Fibroblast of pulmonary artery (primary cell): Measurements from ENCODE around the gene TBCE.
A peak's percentile ranks its signal among the peaks of the same experiment; 100 is the strongest.
"Not testable (repeated sequence)": the region's sequence is repeated elsewhere in the genome, so short reads cannot be mapped to it uniquely, and the experiment has no call there.

Experiments
- DNase-seq: peaks from one replicate; pipeline ENCODE4 v3.0.0-alpha.2; 2010; ENCODE audit warnings: low read depth
- H3K4me3 ChIP-seq: replicated peaks from 2 replicates; pipeline ENCODE4 v1.5.1; 2011; ENCODE audit warnings: low read depth, mild to moderate bottlenecking, control low read depth, low read length, moderate library complexity
- TF ChIP-seq, protein P1 (sequence below): IDR thresholded peaks from 2 replicates; pipeline ENCODE4 v1.5.1; 2011; ENCODE audit warnings: mild to moderate bottlenecking, control low read depth, low read length, inconsistent platforms; ENCODE audit errors: missing control alignments

TBCE gene

DNA sequence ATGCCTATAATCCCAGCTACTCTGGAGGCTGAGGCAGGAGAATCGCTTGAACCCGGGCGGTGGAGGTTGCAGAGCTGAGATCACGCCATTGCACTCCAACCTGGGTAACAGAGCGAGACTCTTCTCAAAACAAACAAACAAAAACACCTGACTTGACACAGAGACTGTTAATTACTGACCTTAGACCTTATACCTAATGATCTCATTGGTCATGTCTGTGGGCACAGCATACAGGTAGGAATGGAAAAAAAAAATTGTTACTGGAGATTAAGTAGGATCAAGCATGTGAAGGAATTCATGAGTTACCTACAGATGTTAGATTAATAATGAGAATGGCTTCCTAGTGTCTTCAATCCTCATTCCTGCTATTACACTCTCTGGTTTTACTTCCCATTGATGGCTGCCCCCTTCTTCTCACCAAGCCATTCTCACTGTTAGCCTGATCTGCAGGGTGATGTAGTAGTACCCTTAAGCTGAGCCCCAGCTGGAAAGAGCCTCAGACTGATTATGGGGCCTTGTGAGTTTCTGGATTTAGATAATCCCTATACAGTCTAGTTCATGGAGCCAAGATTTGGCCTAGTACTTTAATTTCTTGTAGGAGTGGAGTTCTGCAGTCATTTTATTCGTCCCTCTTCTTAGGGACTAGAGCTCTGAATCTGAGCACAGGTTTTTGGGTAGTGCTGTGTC, 8.8 kb downstream of the TBCE start:
- TF ChIP-seq, protein P1, sequence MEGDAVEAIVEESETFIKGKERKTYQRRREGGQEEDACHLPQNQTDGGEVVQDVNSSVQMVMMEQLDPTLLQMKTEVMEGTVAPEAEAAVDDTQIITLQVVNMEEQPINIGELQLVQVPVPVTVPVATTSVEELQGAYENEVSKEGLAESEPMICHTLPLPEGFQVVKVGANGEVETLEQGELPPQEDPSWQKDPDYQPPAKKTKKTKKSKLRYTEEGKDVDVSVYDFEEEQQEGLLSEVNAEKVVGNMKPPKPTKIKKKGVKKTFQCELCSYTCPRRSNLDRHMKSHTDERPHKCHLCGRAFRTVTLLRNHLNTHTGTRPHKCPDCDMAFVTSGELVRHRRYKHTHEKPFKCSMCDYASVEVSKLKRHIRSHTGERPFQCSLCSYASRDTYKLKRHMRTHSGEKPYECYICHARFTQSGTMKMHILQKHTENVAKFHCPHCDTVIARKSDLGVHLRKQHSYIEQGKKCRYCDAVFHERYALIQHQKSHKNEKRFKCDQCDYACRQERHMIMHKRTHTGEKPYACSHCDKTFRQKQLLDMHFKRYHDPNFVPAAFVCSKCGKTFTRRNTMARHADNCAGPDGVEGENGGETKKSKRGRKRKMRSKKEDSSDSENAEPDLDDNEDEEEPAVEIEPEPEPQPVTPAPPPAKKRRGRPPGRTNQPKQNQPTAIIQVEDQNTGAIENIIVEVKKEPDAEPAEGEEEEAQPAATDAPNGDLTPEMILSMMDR: no peak

DNA sequence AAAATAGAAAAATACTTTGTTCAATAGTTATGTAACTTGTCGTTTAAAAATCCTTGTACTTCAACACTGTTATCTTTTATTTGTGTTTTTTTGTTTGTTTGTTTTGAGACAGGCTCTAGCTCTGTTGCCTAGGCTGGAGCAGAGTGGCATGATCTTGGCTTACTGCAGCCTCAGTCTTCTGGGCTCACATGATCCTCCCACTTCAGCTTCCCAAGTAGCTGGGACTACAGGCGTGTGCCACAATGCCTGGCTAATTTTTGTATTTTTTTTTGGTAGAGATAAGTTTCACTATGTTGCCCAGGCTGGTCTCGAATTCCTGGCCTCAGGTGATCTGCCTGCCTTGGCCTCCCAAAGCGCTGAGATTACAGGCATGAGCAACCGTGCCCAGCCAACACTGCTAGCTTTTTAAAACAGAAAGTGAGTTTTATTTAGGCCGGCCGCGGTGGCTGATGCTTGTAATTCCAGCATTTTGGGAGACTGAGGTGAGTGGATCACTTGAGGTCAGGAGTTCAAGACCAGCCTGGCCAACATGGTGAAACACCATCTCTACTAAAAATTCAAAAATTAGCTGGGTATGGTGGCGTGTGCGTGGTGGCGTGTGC, 11.0 kb downstream of the TBCE start:
- not testable (repeated sequence) for H3K4me3 ChIP-seq, DNase-seq

More for the DNA sequence above, 8.8 kb downstream of the TBCE start:
- no peak for DNase-seq
- H3K4me3 ChIP-seq: no peak overlapping the region

DNA sequence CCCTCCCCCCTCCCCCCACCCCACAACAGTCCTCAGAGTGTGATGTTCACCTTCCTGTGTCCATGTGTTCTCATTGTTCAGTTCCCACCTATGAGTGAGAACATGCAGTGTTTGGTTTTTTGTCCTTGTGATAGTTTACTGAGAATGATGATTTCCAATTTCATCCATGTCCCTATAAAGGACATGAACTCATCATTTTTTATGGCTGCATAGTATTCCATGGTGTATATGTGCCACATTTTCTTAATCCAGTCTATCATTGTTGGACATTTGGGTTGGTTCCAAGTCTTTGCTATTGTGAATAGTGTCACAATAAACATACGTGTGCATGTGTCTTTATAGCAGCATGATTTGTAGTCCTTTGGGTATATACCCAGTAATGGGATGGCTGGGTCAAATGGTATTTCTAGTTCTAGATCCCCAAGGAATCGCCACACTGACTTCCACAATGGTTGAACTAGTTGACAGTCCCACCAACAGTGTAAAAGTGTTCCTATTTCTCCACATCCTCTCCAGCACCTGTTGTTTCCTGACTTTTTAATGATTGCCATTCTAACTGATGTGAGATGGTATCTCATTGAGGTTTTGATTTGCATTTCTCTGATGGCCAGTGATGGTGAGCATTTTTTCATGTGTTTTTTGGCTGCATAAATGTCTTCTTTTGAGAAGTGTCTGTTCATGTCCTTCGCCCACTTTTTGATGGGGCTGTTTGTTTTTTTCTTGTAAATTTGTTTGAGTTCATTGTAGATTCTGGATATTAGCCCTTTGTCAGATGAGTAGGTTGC, 14.9 kb downstream of the TBCE start:
- DNase-seq, H3K4me3 ChIP-seq: not testable (repeated sequence)

DNA sequence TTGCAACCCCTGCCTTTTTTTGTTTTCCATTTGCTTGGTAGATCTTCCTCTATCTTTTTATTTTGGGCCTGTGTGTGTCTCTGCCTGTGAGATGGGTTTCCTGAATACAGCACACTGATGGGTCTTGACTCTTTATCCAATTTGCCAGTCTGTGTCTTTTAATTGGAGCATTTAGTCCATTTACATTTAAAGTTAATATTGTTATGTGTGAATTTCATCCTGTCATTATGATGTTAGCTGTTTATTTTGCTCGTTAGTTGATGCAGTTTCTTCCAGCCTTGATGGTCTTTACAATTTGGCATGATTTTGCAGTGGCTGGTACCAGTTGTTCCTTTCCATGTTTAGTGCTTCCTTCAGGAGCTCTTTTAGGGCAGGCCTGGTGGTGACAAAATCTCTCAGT, 18.4 kb downstream of the TBCE start:
- not testable (repeated sequence) for DNase-seq, H3K4me3 ChIP-seq

DNA sequence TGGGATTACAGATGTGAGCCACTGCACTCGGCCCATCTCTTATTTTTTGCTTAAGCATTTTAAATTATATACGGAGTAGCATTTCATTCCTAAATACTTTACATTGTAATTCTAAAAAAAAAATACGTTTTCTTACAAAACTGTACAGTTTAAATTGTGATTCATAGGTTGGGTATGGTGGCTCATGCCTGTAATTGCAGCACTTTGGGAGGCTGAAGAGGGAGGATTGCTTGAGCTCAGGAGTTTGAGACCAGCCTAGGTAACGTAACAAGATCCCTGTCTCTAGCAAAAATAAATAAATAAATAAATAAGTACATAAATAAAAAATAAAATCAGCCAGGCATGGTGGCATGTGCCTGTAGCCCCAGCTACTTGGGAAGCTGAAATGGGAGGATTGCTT, 24.6 kb downstream of the TBCE start:
- H3K4me3 ChIP-seq: no peak overlapping the region
- TF ChIP-seq, protein P1: no peak
- no peak for DNase-seq

DNA sequence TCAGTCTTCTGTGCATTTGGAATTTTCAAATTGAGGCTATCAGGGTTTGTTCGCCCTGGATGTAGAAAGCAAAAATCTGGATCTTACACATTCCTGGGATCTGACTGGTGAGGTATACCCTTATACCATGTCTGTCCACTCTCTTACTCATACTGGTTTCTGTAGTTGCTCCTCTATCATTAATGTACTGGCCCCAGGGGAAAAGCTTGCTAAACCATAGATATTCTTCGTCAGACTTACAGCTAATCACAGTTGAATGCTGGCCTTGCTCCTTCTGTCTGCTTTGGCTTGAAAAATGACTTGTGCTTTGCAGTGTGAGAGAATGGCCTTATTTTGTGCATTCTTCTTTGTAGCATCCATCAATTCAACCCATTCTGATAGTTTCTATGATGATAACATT, 30.5 kb downstream of the TBCE start:
- TF ChIP-seq, protein P1: no peak
- no peak overlapping the region for H3K4me3 ChIP-seq
- peak; percentile 84 for DNase-seq

DNA sequence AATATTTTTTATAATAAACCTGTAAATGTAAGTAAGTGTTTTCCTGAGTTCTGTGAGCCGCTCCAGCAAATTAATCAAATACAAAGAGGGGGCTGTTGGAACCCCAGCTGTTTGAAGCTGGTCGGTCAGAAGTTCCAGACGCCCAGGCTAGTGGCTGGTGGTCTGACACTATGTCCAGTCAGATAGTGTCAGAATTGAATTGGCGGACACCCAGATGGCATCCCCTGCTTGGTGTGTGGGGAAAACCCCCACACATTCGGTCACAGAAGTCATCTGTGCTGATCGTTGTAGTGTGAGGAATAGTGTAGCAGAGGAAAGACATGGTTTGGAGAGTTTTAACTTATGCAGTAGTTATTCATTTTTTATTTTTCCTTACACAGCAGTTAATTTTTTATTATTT, 32.4 kb downstream of the TBCE start:
- TF ChIP-seq, protein P1: no peak
- H3K4me3 ChIP-seq: no peak overlapping the region
- DNase-seq: no peak

DNA sequence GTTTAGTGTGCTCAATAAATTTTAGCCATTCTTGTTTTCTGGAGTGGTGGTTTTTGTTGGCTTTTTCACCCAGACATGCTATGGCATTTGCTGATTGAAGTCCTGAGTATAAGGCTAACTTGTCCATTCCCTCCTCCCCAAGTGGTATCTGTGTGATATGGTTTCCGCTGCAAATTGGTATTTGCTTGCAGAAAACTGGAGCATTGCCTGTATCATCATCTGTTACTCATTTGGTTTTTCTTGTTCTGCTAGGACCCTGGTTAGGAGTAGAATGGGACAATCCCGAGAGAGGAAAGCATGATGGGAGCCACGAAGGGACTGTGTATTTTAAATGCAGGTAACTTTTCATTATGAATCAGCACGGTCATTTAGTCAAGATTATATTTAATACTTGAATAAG, 34.0 kb downstream of the TBCE start:
- DNase-seq: no peak
- TF ChIP-seq, protein P1: no peak
- no peak overlapping the region for H3K4me3 ChIP-seq
